Hepatocyte (in vitro differentiated cells): ENCODE data around the gene PALLD. TPM values are rescaled to one million over a fixed set of nuclear protein-coding genes. Genes with fewer than 3 reads are reported as not detected.

ENCODE experiments used
- DNase-seq: peaks from one replicate; pipeline ENCODE4 v3.0.0-alpha.2; 2016; ENCODE audit warnings: low spot score
- H2AFZ ChIP-seq: fragments of 200-600 bp; sonication (generic); 2 replicates; pipeline ENCODE4 v1.6.0; 2016; ENCODE audit warnings: antibody characterized with exemption, mild to moderate bottlenecking
- H3K27ac ChIP-seq: fragments of 200-600 bp; sonication (generic); 2 replicates; pipeline ENCODE4 v1.5.1; 2016; ENCODE audit warnings: mild to moderate bottlenecking
- H3K27me3 ChIP-seq: fragments of 200-600 bp; sonication (generic); 2 replicates; pipeline ENCODE4 v1.6.1; 2016
- H3K36me3 ChIP-seq: fragments of 200-600 bp; sonication (generic); replicated peaks from 2 replicates; pipeline ENCODE4 v1.5.1; 2016; ENCODE audit warnings: low read depth; ENCODE audit not compliant: insufficient read depth
- H3K4me1 ChIP-seq: fragments of 200-600 bp; sonication (generic); 2 replicates; pipeline ENCODE4 v1.5.1; 2016; ENCODE audit warnings: mild to moderate bottlenecking, moderate library complexity; ENCODE audit not compliant: insufficient read depth
- H3K4me2 ChIP-seq: fragments of 200-600 bp; sonication (generic); 2 replicates; pipeline ENCODE4 v1.6.0; 2016
- H3K4me3 ChIP-seq: fragments of 200-600 bp; sonication (generic); 2 replicates; pipeline ENCODE4 v1.5.1; 2016; ENCODE audit warnings: mild to moderate bottlenecking
- H3K79me2 ChIP-seq: fragments of 200-600 bp; sonication (generic); 2 replicates; pipeline ENCODE4 v1.6.0; 2017; ENCODE audit warnings: mild to moderate bottlenecking
- H3K9me2 ChIP-seq: fragments of 200-600 bp; sonication (generic); replicated peaks from 2 replicates; pipeline ENCODE4 v1.6.0; 2017; ENCODE audit warnings: mild to moderate bottlenecking; ENCODE audit not compliant: insufficient read depth
- H3K9me3 ChIP-seq: fragments of 200-600 bp; sonication (generic); 2 replicates; pipeline ENCODE4 v1.5.1; 2016; ENCODE audit warnings: low read depth, mild to moderate bottlenecking
- H4K20me1 ChIP-seq: fragments of 200-600 bp; sonication (generic); 2 replicates; pipeline ENCODE4 v1.6.0; 2016; ENCODE audit warnings: mild to moderate bottlenecking; ENCODE audit not compliant: insufficient read depth, poor library complexity, severe bottlenecking
- EZH2 ChIP-seq: fragments of 200-600 bp; sonication (generic); IDR thresholded peaks from 2 replicates; pipeline ENCODE4 v1.6.1; 2016; ENCODE audit warnings: antibody characterized with exemption, mild to moderate bottlenecking, borderline replicate concordance
- EZH2phosphoT487 ChIP-seq: fragments of 200-600 bp; sonication (generic); IDR thresholded peaks from one replicate; pipeline ENCODE4 v1.6.1; 2018; ENCODE audit warnings: antibody characterized with exemption, mild to moderate bottlenecking, low read depth, moderate library complexity; ENCODE audit not compliant: unreplicated experiment, severe bottlenecking
- WGBS: methylation state at CpG from one replicate; pipeline ENCODE4 v1.1.6; 2016; ENCODE audit warnings: low lambda C conversion rate; ENCODE audit errors: missing lambda C conversion rate; 5-methylcytosine and 5-hydroxymethylcytosine counted together
- polyA plus RNA-seq: library from polyadenylated mRNA; unstranded; fragments of >200 nt; fragmentation: Nextera tagmentation; extraction: Ambion mirVana; gene quantifications from 2 replicates; pipeline ENCODE4 v1.2.1, GENCODE V29; 2016
- total RNA-seq: library from RNA; depleted of rRNA; stranded (reverse); fragments of >200 nt; gene quantifications from 2 replicates; pipeline ENCODE4 v1.2.3, GENCODE V29; 2014
- TF ChIP-seq, protein P1 (sequence below): fragments of 200-600 bp; sonication (generic); IDR thresholded peaks from 2 replicates; pipeline ENCODE4 v1.5.1; 2016; ENCODE audit warnings: antibody characterized with exemption, mild to moderate bottlenecking; ENCODE audit not compliant: poor library complexity

The PALLD gene
- total and polyA plus RNA-seq, 2 experiments from 2014 or later = 82.7 to 85.2 TPM

DNA sequence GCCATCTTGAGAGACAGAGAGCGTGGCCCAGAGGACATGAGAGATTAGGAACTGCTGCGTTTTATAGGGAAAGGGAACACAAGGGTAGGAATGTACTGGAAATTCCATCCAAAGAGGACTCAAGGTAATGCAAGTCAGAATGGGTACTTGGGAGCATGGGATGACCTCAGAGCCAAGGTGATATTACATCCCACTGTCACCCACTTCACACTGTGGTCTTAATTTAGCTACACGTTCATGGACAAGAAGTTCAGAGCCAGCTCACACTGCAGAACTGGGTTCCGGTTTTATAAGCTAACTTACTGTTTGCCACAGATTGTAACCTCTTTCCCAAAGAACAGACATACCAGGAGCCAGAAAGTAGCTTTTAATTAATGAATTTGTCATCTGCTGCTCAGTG, 268.5 kb downstream of the PALLD start:
- no peaks in the 10 kb centered on the region for H4K20me1 ChIP-seq
- no peak overlapping the region for H3K4me3 ChIP-seq
- 93% methylated on average over 4 of the region's 4 CpGs for WGBS
- no peaks in the 10 kb centered on the region for H3K36me3 ChIP-seq
- H3K4me1 ChIP-seq = no peaks in the 10 kb centered on the region
- H3K27ac ChIP-seq = no peak overlapping the region
- H3K79me2 ChIP-seq = no peaks in the 10 kb centered on the region
- no peak for DNase-seq
- H2AFZ ChIP-seq = no peak overlapping the region
- H3K4me2 ChIP-seq = no peak overlapping the region
- H3K9me3 ChIP-seq = no peaks in the 10 kb centered on the region
- H3K27me3 ChIP-seq = no peaks in the 10 kb centered on the region
- no peaks in the 10 kb centered on the region for H3K9me2 ChIP-seq
- TF ChIP-seq, protein P1, sequence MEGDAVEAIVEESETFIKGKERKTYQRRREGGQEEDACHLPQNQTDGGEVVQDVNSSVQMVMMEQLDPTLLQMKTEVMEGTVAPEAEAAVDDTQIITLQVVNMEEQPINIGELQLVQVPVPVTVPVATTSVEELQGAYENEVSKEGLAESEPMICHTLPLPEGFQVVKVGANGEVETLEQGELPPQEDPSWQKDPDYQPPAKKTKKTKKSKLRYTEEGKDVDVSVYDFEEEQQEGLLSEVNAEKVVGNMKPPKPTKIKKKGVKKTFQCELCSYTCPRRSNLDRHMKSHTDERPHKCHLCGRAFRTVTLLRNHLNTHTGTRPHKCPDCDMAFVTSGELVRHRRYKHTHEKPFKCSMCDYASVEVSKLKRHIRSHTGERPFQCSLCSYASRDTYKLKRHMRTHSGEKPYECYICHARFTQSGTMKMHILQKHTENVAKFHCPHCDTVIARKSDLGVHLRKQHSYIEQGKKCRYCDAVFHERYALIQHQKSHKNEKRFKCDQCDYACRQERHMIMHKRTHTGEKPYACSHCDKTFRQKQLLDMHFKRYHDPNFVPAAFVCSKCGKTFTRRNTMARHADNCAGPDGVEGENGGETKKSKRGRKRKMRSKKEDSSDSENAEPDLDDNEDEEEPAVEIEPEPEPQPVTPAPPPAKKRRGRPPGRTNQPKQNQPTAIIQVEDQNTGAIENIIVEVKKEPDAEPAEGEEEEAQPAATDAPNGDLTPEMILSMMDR = no peak
- TF ChIP-seq EZH2phosphoT487 (no peak), EZH2 (no peak)

DNA sequence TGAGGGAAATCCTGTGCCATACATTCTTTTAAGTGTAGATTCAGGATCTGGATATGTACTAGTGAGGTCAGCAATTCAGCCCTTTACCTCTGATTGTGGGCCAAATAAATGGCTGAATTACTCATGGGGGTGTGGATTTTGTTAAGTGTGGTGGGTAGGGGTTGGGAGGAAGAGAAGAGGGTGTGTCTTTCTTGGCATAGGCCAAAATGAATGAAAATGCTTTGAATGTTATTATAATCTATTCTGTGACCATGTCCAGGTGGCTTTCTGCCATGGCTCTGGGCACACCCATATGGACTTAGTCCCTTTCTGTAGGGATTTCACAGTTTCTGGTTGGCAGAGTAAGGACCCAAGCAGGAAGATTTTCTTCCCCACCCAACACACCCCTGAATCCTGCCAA, 268.9 kb downstream of the PALLD start:
- TF ChIP-seq, protein P1 = no peak
- TF ChIP-seq EZH2 = no peak
- TF ChIP-seq EZH2phosphoT487 = no peak
- Histone ChIP-seq H3K27ac (no peak overlapping the region), H2AFZ (no peak overlapping the region)

DNA sequence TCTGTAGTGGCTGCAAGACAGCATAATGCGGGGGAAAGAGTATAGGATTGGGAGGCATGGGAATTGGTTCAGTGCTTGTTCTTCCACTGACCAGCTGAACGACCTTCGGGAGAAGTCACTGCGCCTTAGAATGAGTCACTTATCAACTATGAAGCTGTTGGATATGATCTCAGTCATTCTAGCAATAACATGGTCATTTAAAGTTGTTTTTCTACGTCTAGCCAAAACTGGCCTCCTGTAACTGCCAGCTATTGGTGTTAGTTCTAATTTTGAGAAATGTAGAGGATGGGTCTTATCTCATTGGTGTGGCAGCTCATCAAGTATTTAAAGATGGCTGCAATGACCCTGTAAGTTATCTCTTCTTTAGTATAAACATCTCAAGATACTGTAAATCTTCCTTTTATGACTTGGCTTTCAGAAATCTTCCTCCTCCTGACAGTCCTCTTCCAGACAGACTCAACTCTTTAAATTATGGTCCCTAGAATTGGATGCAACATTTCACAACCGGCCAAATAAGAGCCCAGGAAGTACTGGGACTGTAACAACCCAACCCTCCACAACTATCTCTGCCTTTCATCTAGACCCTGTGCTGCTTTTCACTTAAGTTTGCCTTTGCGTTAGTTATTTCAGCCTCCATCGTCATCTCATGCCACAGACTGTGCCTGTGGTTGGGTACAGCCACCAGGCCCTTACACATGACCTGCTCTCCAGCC, 269.9 kb downstream of the PALLD start:
- H3K27me3 ChIP-seq = no peaks in the 10 kb centered on the region
- H3K9me2 ChIP-seq = no peaks in the 10 kb centered on the region
- no peak overlapping the region for H2AFZ ChIP-seq
- H3K36me3 ChIP-seq = no peaks in the 10 kb centered on the region
- H4K20me1 ChIP-seq = no peaks in the 10 kb centered on the region
- H3K4me3 ChIP-seq = no peak overlapping the region
- DNase-seq = no peak
- H3K4me1 ChIP-seq = no peaks in the 10 kb centered on the region
- 75% methylated on average over 8 of the region's 8 CpGs for WGBS
- TF ChIP-seq, protein P1 = no peak
- TF ChIP-seq EZH2 = no peak
- no peak for TF ChIP-seq EZH2phosphoT487
- no peaks in the 10 kb centered on the region for H3K9me3 ChIP-seq
- H3K27ac ChIP-seq = peak overlapping the region; percentile 57
- no peaks in the 10 kb centered on the region for H3K79me2 ChIP-seq
- no peak overlapping the region for H3K4me2 ChIP-seq

More for the DNA sequence above, 268.9 kb downstream of the PALLD start:
- no peaks in the 10 kb centered on the region for H3K27me3 ChIP-seq
- H3K4me2 ChIP-seq = no peak overlapping the region
- H3K4me3 ChIP-seq = no peak overlapping the region
- no peak for DNase-seq
- H4K20me1 ChIP-seq = no peaks in the 10 kb centered on the region
- no peaks in the 10 kb centered on the region for H3K36me3 ChIP-seq
- no peaks in the 10 kb centered on the region for H3K9me2 ChIP-seq
- H3K4me1 ChIP-seq = no peaks in the 10 kb centered on the region
- no peaks in the 10 kb centered on the region for H3K79me2 ChIP-seq
- H3K9me3 ChIP-seq = no peaks in the 10 kb centered on the region

DNA sequence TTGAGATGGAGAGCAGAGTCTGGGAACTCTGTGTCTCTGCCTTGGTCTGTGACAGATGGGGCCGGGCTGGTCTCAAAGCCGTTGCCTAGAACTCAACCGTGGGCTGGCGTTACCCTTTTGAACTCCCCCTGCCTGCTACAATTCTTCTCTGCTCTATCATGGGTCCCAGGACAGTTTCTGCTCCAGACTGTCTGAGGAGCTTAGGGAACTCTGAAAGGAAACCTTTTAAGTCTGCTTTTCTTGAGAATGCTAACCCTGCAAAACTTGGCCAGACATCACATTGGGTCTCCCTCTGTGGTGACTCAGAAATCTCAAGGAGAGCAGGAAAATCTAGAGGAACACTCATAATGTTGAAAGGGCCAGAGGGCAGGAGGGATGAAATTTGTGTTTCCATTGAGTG, 272.6 kb downstream of the PALLD start:
- Histone ChIP-seq H3K9me2 (no peaks in the 10 kb centered on the region), H4K20me1 (no peaks in the 10 kb centered on the region), H3K36me3 (no peaks in the 10 kb centered on the region), H3K27me3 (no peaks in the 10 kb centered on the region), H3K4me2 (peak overlapping the region; percentile 16), H3K79me2 (no peaks in the 10 kb centered on the region), H3K27ac (peak overlapping the region; percentile 72), H3K9me3 (no peaks in the 10 kb centered on the region), H2AFZ (no peak overlapping the region), H3K4me3 (no peak overlapping the region), H3K4me1 (no peaks in the 10 kb centered on the region)
- peak; percentile 31 for DNase-seq
- TF ChIP-seq, protein P1 = no peak
- TF ChIP-seq EZH2 (no peak), EZH2phosphoT487 (no peak)
- WGBS = 79% methylated on average over 4 of the region's 4 CpGs
